SIG-M5 treated with dmso at 0.1 percent for 504 hours (cell line): ENCODE data around the gene TMEM190.
A peak's percentile ranks its signal among the peaks of the same experiment; 100 is the strongest.

Experiments
- DNase-seq: peaks from one replicate; lab custom pipeline; 2025; ENCODE audit not compliant: unreplicated experiment; lab: John Stamatoyannopoulos, UW

The TMEM190 gene

GRCh38 chr19:55350620-55351315, 25.9 kb upstream of the TMEM190 start:
- DNase-seq: no peak

- DNase-seq: no peak
Observed at GRCh38 chr19:55352040-55352439, 24.6 kb upstream of the TMEM190 start.

GRCh38 chr19:55352549-55353145, 24.0 kb upstream of the TMEM190 start:
- DNase-seq: no peak

GRCh38 chr19:55353356-55353802, 23.2 kb upstream of the TMEM190 start:
- DNase-seq: no peak

GRCh38 chr19:55353803-55354697, 22.6 kb upstream of the TMEM190 start:
- peak; percentile 41 for DNase-seq

GRCh38 chr19:55354698-55355212, 21.9 kb upstream of the TMEM190 start, which contains the start of gene COX6B2:
Gene COX6B2 (minus strand): TSS chr19:55354719. CDS start chr19:55354521, 198 bp downstream.
- DNase-seq: no peak

- no peak for DNase-seq
Observed at GRCh38 chr19:55355213-55355821, 21.3 kb upstream of the TMEM190 start.

GRCh38 chr19:55358493-55358892, 18.1 kb upstream of the TMEM190 start:
- DNase-seq: no peak

GRCh38 chr19:55358943-55359908, 17.4 kb upstream of the TMEM190 start:
- DNase-seq: no peak

- no peak for DNase-seq
Observed at GRCh38 chr19:55360902-55361301, 15.7 kb upstream of the TMEM190 start.

GRCh38 chr19:55362174-55362989, 14.2 kb upstream of the TMEM190 start:
- DNase-seq: no peak

- DNase-seq: no peak
Observed at GRCh38 chr19:55362990-55363716, 13.5 kb upstream of the TMEM190 start, which contains the start of gene GARIN5B. Gene GARIN5B (minus strand): TSS chr19:55363260. CDS start chr19:55363066, 194 bp downstream.

GRCh38 chr19:55365245-55365644, 11.4 kb upstream of the TMEM190 start:
- DNase-seq: no peak

- DNase-seq: no peak
Observed at GRCh38 chr19:55365964-55366363, 10.7 kb upstream of the TMEM190 start.

GRCh38 chr19:55366790-55367189, 9.8 kb upstream of the TMEM190 start:
- DNase-seq: no peak

GRCh38 chr19:55368106-55368505, 8.5 kb upstream of the TMEM190 start:
- DNase-seq: no peak

- no peak for DNase-seq
Observed at GRCh38 chr19:55368701-55369563, 7.7 kb upstream of the TMEM190 start.
